NCI-H69 (cell line): ENCODE data around the gene SLC11A1.

Experiments used
- DNase-seq: peaks from one replicate; lab custom pipeline; 2025; lab: John Stamatoyannopoulos, UW

SLC11A1 gene

DNA sequence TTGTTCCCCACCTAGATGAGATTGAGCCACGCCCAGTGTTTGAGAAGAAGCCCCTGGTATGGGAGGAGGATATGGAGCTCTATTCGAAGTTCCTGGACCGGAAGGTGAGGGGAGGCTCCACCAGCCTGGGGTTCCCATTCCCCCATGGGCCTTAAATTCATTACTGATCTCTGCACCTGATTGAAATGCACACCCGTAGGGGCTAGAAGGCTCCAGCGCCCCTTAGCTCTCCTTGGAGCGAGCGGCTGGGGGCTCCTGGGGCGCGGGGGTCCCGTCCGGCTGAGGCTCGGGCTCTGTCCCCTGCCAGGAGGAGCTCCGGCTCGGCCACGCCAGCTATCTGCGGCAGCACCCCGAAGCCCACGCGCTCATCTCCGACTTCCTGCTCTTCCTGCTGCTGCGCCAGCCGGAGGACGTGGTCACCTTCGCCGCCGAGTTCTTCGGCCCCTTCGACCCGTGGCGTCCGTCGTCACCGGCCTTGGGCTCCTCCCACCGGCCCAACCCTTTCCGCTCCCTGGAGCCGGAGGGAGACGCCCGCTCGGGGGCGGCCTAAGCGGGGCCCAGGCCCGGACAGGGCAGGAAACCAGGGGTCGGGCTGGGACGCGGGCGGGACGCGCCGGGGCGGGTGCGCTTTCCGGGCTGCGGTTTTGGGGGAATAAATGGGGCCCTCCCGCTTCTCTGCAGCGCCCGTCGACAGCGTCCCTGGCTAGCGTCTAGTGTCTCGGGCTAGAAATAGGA lies 14.5 kb upstream of the SLC11A1 start:
- peak; percentile 51 for DNase-seq

DNA sequence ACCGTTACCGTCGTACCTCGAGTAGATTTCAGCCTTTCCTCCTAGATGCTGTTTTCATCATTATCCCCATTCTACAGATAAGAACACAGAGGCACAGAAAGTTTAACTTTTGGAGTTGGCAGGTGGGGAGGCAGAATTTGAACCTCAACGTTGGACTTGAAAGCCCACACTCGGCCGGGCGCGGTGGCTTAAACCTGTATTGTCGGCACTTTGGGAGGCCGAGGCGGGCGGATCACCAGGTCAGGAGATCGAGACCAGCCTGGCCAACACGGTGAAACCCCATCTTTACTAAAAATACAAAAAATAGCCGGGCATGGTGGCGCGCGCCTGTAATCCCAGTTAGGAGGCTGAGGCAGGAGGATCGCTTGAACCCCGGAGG lies 13.9 kb upstream of the SLC11A1 start:
- no peak for DNase-seq

DNA sequence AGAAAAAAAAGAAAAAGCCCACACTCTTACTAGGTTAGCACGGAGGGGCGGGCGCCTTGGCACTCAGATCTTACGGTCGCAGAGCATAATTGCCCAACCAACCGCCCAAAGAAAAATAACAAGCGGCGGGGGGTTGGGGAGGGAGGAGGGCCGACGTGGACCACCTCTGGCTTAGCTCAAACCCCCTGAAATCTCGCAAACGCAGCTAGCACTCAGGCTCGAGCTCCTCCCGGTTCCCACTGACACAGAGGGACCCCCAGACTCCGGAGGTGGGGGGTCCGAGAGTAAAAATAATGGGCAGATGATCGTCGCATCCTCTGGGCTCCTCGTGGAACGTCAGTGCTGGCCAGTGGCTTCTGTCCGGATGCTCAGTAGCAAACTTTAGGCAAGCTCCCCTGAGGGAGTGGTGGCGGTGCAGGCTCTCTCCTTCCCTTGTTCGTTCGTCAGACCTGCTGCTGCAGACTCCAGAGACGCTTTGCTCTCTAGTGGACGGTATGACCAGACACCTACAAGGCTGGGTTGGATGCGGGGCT lies 13.4 kb upstream of the SLC11A1 start:
- peak; percentile 61 for DNase-seq

DNA sequence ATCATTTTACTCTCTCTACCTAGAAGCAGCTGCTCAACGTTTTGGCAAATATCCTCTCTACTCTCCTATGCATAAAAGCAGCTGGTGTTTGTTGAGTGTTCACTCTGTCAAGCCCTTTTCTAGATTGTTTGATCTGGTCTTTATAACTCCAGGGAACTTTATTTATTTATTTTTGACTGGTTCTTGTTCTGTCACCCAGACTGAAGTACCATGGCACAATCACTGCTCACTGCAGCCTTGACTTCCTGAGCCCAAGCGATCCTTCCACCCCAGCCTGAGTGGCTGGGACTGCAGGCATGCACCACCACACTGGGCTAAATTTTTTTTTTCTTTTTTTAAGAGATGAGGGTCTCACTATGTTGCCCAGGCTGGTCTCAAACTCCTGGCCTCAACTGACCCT lies 12.7 kb upstream of the SLC11A1 start:
- peak; percentile 21 for DNase-seq

DNA sequence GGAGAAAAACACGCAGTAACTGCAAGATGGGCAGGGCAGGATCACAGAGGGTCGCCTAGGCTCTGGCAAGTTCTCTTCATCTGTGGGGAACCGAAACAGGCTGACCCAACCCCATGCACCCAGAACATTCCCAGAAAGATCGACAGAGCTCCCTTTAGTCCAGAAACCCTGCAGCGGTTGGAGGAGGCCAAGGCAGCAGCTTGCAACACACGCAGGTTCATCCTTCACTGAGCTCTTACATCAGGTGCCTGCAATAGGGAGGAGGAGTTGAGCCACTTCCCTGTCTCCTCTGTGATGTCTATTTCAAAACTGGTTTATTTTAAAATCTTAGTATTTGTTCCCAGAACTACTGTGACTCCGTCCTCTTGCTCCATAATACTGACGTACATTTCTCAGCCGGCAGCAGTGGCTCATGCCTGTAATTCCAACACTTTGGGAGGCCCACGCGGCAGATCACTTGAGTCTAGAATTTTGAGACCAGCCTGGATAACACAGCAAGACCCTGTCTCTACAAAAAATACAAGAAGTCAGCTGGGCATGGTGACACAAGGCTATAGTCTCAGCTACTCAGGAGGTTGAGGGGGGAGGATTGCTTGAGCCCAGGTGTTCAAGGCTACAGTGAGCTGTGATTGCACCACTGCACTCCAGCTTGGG lies 11.5 kb upstream of the SLC11A1 start:
- no peak for DNase-seq

DNA sequence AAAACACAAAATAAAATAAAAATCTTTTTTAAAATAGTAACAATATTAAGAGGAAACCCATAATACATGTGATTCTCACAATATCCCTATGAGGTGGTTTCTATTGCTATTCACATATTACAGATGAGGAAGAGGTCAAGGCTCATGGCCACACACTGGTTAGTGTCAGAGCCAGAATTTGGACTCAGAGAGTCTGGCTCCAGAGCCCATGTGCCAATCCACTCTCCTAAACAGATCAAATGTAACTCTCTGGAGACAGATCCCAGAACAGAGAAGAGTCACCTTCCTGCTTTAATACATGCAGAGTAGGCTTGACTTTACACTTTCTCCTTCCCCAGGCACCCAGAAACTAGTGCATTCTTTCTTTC lies 10.1 kb upstream of the SLC11A1 start:
- DNase-seq = no peak

DNA sequence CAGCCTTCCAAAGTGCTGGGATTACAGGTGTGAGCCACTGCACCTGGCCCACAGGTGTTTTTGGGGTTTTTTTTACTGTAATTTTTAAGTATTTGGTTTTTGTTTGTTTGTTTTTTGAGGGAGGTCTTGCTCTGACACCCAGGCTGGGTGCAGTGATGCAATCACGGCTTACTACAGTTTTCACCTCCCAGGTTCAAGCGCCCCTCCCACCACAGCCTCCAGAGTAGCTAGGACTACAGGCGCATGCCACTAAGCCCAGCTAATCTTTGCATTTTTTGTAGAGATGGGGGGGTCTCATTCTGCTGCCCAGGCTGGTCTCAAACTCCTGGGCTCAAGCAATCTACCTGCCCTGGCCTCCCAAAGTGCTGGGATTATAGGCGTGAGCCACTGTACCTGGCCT lies 7.3 kb upstream of the SLC11A1 start:
- DNase-seq = no peak

DNA sequence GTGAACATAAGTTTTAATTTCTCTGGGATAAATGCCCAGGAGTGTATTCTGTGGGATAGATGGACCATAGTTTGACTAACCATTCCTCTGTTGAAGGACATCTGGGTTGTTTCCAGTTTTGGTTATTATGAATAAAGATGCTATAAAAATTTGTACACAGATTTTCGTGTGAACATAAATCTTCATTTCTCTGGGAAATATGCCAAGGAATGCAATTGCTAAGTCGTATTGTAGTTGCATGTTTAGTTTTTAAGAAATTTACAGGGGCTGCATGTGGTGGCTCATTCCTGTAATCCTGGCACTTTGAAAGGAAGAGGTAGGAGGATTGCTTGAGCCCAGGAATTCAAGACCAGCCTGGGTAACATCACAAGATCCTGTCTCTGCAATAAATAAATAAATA lies 6.9 kb upstream of the SLC11A1 start:
- DNase-seq = no peak

DNA sequence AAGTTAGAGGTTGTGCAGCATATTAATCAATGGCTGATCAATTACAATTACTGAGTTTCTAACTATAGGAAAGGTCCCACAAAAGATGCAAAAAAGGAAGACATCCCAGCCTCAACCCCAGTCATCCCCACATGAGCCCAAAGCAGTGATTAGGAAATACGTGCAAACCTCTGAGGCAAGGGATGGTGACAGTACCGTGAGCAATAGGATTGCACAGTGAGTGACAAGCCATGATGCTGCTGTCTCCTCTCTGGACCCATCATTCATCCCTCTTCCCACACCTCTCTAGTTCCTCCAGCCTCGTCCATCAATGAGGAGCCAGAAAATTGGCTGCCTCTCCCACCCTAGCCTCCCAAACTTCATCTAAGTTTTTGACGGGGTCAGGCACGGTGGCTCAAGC lies 4.0 kb upstream of the SLC11A1 start:
- DNase-seq = no peak

DNA sequence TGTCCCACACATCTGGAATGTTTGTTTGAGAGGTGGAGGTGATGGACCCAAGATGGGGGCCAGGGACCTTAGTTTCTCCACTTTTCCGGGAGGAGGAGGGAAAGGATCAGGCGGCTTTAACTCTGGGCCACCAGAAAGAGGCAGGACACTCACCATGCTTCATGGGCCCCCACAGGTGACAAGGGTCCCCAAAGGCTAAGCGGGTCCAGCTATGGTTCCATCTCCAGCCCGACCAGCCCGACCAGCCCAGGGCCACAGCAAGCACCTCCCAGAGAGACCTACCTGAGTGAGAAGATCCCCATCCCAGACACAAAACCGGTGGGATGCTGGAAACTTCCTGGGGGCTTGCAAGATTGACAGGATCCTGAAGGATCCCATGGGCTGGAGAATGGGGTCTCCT lies 712 bp downstream of the SLC11A1 start:
- no peak for DNase-seq

DNA sequence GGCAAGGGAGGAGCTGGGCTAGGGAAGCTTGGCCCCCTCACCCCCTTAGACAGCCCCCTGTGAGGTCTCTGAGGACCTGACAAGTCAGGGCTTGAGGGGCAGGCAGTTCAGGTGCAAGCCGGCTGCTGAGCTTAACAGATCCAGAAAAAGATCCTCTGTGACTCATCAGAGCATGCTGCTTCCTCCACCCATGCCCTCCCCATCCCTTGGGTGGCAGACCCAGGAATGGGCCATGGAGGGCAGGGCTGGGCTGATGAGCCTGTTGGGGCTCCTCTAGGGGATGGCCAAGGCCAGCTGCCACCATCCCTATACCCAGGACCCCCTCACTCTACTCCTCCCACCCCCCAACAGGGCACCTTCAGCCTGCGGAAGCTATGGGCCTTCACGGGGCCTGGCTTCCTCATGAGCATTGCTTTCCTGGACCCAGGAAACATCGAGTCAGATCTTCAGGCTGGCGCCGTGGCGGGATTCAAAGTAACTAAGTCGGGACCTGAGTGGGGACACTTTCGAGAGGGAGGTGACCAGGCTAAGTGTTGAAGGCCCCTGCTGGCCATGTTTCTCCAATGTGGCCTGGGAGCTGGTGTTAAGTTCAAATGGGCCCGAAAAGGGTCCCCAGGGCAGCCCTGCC lies 1.9 kb downstream of the SLC11A1 start:
- peak; percentile 10 for DNase-seq

DNA sequence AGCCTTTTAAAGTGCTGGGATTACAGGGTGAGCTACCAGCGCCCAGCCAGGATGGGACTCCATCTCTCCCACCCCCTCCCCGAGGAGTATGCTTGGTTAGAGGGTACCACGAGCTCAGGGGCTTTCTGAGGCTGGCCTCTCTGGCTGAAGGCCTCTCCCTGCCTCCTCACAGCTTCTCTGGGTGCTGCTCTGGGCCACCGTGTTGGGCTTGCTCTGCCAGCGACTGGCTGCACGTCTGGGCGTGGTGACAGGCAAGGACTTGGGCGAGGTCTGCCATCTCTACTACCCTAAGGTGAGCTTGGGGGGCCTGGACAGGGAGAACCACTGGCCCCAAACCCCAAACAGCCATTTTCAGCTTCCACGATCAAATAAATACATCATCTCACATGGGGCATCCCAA lies 2.9 kb downstream of the SLC11A1 start:
- no peak for DNase-seq

DNA sequence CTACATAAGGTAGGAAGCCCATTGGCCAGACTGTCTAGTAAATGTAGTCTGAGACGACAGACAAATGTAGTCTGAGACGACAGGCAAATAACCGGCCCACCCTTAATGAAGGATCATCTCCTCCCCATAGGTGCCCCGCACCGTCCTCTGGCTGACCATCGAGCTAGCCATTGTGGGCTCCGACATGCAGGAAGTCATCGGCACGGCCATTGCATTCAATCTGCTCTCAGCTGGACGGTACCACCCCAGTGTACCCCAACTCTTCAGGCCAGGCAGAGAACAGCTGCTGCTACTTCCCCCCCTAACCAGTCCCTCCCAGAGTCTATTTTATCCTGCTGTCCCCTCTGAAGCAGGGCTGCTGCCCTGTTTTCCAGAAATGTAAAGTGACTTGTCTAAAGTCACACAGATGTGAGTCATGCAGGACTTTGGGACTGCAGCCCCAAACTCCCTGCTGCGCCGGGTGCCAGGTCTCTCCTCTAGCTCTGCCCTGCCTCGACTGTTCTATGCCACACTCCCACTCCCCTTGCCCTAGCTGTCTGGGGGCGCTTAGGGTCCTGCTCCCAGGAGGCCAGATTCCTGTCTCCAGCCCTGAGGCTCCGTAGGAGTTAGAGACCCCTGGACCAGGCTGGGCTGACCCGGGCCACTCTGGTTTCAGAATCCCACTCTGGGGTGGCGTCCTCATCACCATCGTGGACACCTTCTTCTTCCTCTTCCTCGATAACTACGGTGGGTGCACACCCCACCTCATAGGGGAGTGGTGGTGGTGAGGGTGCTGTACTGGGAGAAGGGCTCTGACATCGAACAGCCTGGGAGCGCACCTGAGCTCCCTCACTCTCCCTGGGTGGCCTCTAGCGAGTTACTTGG lies 4.7 kb downstream of the SLC11A1 start:
- no peak for DNase-seq

DNA sequence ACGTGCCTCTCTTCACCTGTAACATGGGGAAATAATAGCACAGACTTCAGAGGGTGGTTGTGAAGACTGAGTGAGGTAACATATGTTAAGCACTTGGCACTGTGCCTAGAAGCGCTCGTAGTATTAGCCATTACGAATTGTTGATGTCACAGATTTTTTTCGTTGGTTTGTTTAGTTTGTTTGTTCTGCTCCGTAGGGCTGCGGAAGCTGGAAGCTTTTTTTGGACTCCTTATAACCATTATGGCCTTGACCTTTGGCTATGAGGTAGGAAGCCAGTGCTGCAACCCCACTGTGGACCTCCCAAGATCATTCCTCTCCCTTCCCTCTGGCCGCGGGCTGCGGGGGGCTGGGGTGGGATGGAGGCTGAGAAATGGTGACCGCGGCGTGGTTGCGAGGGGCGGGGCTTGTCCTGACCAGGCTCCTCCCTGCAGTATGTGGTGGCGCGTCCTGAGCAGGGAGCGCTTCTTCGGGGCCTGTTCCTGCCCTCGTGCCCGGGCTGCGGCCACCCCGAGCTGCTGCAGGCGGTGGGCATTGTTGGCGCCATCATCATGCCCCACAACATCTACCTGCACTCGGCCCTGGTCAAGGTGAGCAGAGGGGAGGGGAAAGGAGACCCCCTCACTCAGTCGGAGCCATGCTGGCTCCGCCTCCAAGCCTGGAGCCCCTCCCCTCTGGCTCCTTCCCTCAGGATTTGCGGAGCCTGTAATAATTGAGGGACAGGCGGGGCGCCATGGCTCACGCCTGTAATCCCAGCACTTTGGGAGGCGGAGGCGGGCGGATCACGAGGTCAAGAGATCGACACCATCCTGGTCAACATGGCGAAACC lies 5.5 kb downstream of the SLC11A1 start:
- DNase-seq = peak; percentile 92

DNA sequence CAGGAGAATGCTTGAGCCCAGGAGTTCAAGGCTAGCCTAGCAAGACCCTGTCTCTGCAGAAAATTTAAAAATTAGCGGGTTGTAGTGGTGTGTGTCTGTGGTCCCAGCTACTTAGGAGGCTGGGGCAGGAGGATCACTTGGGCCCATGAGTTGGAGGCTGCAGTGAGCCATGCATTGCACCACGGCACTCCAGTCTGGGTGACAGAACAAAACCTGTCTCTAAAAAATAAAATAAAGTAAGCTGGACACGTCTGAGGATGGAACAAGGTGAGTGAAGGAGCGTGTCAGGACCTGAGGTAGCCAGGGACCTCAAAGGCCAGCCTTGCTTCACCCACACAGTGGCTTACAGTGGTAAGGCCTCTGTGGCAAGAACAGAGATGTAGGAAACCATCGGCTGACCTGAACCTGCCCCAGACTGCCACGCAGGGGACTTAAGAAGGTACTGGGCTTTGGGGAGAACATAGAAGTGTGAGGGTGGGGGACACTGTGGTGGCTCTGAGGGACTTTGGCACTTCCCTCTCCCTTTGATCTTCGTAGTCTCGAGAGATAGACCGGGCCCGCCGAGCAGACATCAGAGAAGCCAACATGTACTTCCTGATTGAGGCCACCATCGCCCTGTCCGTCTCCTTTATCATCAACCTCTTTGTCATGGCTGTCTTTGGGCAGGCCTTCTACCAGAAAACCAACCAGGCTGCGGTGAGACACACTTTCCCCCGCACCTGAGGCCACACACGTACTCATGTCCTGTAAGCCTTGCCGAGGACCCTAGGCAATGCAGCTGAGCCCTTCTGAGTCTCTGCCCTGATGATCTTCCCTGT lies 7.5 kb downstream of the SLC11A1 start:
- DNase-seq = no peak

DNA sequence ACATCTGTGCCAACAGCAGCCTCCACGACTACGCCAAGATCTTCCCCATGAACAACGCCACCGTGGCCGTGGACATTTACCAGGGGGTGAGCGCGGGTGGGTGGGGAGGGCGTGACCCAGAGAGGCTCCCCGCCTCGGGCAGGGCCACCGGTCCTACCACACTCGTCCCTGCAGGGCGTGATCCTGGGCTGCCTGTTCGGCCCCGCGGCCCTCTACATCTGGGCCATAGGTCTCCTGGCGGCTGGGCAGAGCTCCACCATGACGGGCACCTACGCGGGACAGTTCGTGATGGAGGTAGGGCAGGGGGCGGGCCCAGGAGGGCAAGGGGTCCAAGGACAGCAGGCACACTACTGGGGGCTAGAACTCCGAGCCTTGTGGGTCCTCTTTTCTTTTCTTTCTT lies 9.1 kb downstream of the SLC11A1 start:
- no peak for DNase-seq

DNA sequence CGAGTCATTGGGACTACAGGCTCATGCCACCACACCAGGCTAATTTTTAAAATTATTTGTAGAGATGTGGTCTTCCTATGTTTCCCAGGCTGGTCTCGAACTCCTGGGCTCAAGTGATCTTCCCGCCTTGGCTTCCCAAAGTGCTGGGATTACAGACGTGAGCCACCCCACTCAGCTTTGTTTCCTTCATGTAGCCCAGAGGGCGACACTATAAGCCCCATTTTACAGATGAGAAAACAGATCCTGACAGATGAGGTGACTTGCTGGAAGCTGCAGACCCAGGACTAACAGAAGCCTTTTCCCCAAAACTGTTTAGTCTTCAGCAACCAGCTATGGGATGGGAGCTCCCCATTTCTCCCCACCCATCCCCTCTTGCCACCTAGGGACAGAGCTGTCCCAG lies 10.4 kb downstream of the SLC11A1 start:
- no peak for DNase-seq

DNA sequence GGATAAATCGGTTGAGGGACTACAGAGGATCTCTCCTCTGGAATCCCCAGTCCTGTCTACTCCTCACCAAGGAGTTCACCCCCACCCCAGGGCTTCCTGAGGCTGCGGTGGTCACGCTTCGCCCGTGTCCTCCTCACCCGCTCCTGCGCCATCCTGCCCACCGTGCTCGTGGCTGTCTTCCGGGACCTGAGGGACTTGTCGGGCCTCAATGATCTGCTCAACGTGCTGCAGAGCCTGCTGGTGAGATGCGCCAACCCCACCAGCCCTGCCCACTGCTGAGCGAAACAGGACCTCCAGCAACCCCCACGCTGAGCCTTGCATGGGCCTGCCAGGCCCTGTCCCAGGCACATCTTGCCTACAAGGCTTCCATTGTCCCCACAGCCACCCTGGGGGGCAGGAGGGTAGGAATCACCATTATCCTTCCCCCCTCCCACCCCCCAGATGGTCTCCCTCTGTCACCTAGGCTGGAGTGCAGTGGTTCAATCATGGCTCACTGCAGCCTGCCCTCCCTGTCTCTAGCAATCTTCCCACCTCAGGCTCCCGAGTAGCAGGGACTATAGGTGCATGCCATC lies 10.9 kb downstream of the SLC11A1 start:
- no peak for DNase-seq

DNA sequence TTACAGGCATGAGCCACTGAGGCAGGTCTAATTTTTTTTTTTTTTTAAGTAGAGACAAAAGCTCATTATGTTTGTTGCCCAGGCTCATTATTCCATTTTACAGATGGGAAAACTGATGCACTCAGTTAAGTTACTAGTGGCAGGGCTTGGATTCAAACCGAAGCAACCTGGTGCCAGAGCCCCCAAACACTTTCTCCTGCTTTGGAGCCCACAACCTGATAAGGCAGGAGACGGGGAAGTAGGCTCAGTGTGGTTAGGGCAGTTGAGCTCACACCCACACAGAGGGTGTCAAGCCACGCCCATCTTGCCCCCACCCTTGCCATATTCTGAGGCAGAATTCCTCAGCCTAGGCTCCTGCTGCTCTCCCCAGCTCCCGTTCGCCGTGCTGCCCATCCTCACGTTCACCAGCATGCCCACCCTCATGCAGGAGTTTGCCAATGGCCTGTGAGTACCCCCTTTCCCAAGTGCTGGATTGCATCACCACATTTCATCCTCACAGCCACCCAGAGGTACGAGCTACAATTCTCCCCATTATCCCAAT lies 11.7 kb downstream of the SLC11A1 start:
- no peak for DNase-seq
